H1 (cell line): ENCODE results near the gene KRTAP5-4. TPM values are rescaled to one million over a fixed set of nuclear protein-coding genes. Genes with fewer than 3 reads are reported as not detected.
A peak's percentile ranks its signal among the peaks of the same experiment; 100 is the strongest.

Source experiments
- CTCF ChIA-PET: fragments of 300-600 bp; sonication (Branson Sonifier 250); formaldehyde crosslinking; loops from one replicate; lab custom pipeline; 2021; ENCODE audit not compliant: partially characterized antibody; lab: Charles Lee
- POLR2A ChIA-PET: fragments of 300-600 bp; sonication (Branson Sonifier 250); formaldehyde crosslinking; loops from one replicate; lab custom pipeline; 2021; ENCODE audit warnings: inconsistent platforms; ENCODE audit not compliant: partially characterized antibody; lab: Charles Lee
- DNase-seq, 2 experiments: peaks; one replicate each; pipeline versions ENCODE4 v3.0.0 to v3.0.0-alpha.2; 2010 to 2022; ENCODE audit warnings: low spot score in 2 of 2, low read depth in 1 of 2, mixed read lengths in 1 of 2
- FAIRE-seq: peaks from 2 replicates; lab custom pipeline; 2011; peaks lifted over from hg19 to GRCh38; lab: Jason Lieb, UNC
- H2AFZ ChIP-seq: 2 replicates; pipeline ENCODE4 v1.8.1; 2012; ENCODE audit warnings: low read length, inconsistent platforms
- H2AK5ac ChIP-seq: 2 replicates; pipeline ENCODE4 v1.6.1; 2013; ENCODE audit warnings: low read depth, low read length
- H2BK120ac ChIP-seq: replicated peaks from 2 replicates; pipeline ENCODE3; 2013; ENCODE audit warnings: low read depth, low read length, inconsistent platforms
- H2BK12ac ChIP-seq: 2 replicates; pipeline ENCODE4 v1.6.1; 2013; ENCODE audit warnings: low read depth, low read length
- H2BK15ac ChIP-seq: 2 replicates; pipeline ENCODE4 v1.6.1; 2013; ENCODE audit warnings: low read length
- H2BK20ac ChIP-seq: 2 replicates; pipeline ENCODE4 v1.6.1; 2013; ENCODE audit warnings: low read length
- H2BK5ac ChIP-seq: 2 replicates; pipeline ENCODE4 v1.6.1; 2013; ENCODE audit warnings: low read depth, low read length
- H3K14ac ChIP-seq: 2 replicates; pipeline ENCODE4 v1.6.1; 2013; ENCODE audit warnings: inconsistent platforms; ENCODE audit not compliant: insufficient read length
- H3K18ac ChIP-seq: 2 replicates; pipeline ENCODE4 v1.6.1; 2013; ENCODE audit warnings: low read length; ENCODE audit errors: extremely low read depth
- H3K23ac ChIP-seq: 2 replicates; pipeline ENCODE4 v1.6.1; 2013; ENCODE audit warnings: inconsistent platforms; ENCODE audit not compliant: insufficient read length
- H3K23me2 ChIP-seq: 2 replicates; pipeline ENCODE4 v1.6.1; 2013; ENCODE audit warnings: low read depth, low read length
- H3K27ac ChIP-seq: 2 replicates; pipeline ENCODE4 v1.6.1; 2011; ENCODE audit warnings: low read depth, low read length, inconsistent platforms
- H3K27me3 ChIP-seq, 4 experiments: replicated peaks in 1 of 4; 1 replicate in 1 of 4; 2 replicates in 3 of 4; pipeline versions ENCODE4 v1.6.1 to v1.8.1; 2011 to 2013; ENCODE audit warnings: low read length in 3 of 4, mild to moderate bottlenecking in 3 of 4, inconsistent platforms in 2 of 4, mixed read lengths in 2 of 4, moderate library complexity in 1 of 4; ENCODE audit not compliant: control insufficient read depth in 3 of 4, insufficient read depth in 3 of 4; ENCODE audit errors: extremely low read depth in 1 of 4
- H3K36me3 ChIP-seq, 4 experiments: 2 replicates each; pipeline versions ENCODE4 v1.6.1 to v1.8.1; 2011 to 2013; ENCODE audit warnings: mild to moderate bottlenecking in 4 of 4, low read length in 3 of 4, moderate library complexity in 2 of 4, control low read depth in 1 of 4, inconsistent platforms in 1 of 4; ENCODE audit not compliant: insufficient read depth in 4 of 4, control insufficient read depth in 2 of 4
- H3K4ac ChIP-seq: replicated peaks from 2 replicates; pipeline ENCODE3; 2013; ENCODE audit warnings: low read length, low read depth, mixed read lengths, inconsistent platforms; ENCODE audit not compliant: insufficient read length
- H3K4me1 ChIP-seq, 4 experiments: replicated peaks in 1 of 4; 1 replicate in 1 of 4; 2 replicates in 3 of 4; pipeline versions ENCODE4 v1.6.1 to v1.8.1; 2011 to 2013; ENCODE audit warnings: low read length in 3 of 4, inconsistent platforms in 2 of 4, mixed read lengths in 1 of 4; ENCODE audit not compliant: insufficient read depth in 4 of 4, control insufficient read depth in 3 of 4
- H3K4me2 ChIP-seq, 2 experiments: 2 replicates each; pipeline versions ENCODE4 v1.6.1 to v1.8.1; 2011 to 2013; ENCODE audit warnings: low read depth in 2 of 2, low read length in 2 of 2, control low read depth in 1 of 2, inconsistent platforms in 1 of 2, mild to moderate bottlenecking in 1 of 2; ENCODE audit not compliant: insufficient read depth in 1 of 2
- H3K4me3 ChIP-seq, 4 experiments: fragments of 200-600, 300-600 bp in 1 of 4; sonication (generic), shearing (Covaris generic), sonication (Bioruptor Twin) in 1 of 4; 2 replicates each; pipeline versions ENCODE4 v1.5.1 to v1.8.1; 2011 to 2016; ENCODE audit warnings: low read length in 4 of 4, low read depth in 3 of 4, control low read depth in 2 of 4, inconsistent platforms in 2 of 4, mild to moderate bottlenecking in 2 of 4, mixed read lengths in 1 of 4, moderate library complexity in 1 of 4; ENCODE audit not compliant: insufficient read depth in 2 of 4; ENCODE audit errors: extremely low read depth in 1 of 4
- H3K56ac ChIP-seq: replicated peaks from 2 replicates; pipeline ENCODE3; 2013; ENCODE audit warnings: low read depth, mild to moderate bottlenecking, mixed read lengths, low read length, inconsistent platforms; ENCODE audit not compliant: insufficient read length
- H3K79me1 ChIP-seq: 2 replicates; pipeline ENCODE4 v1.6.1; 2013; ENCODE audit warnings: low read depth, low read length, control low read depth
- H3K79me2 ChIP-seq, 2 experiments: 2 replicates each; pipeline versions ENCODE4 v1.6.1 to v1.8.1; 2012 to 2013; ENCODE audit warnings: low read length in 2 of 2, mild to moderate bottlenecking in 2 of 2, inconsistent platforms in 1 of 2; ENCODE audit not compliant: insufficient read depth in 2 of 2, control insufficient read depth in 1 of 2
- H3K9ac ChIP-seq, 4 experiments: replicated peaks in 1 of 4; 1 replicate in 1 of 4; 2 replicates in 3 of 4; pipeline versions ENCODE4 v1.6.1 to v1.8.1; 2011 to 2013; ENCODE audit warnings: low read depth in 3 of 4, low read length in 3 of 4, control low read depth in 2 of 4, mild to moderate bottlenecking in 2 of 4, moderate library complexity in 2 of 4, inconsistent platforms in 1 of 4; ENCODE audit errors: extremely low read depth in 1 of 4
- H3K9me3 ChIP-seq, 2 experiments: 2 replicates each; pipeline versions ENCODE4 v1.6.1 to v1.8.1; 2012 to 2013; ENCODE audit warnings: mild to moderate bottlenecking in 2 of 2, moderate library complexity in 2 of 2, control low read depth in 1 of 2, inconsistent platforms in 1 of 2, low read depth in 1 of 2, low read length in 1 of 2, mixed read lengths in 1 of 2; ENCODE audit not compliant: insufficient read depth in 2 of 2
- H4K20me1 ChIP-seq, 2 experiments: replicated peaks in 1 of 2; 2 replicates each; pipeline versions ENCODE3 to v1.8.1; 2011 to 2013; ENCODE audit warnings: inconsistent platforms in 2 of 2, low read length in 2 of 2, mild to moderate bottlenecking in 1 of 2; ENCODE audit not compliant: insufficient read depth in 2 of 2, control insufficient read depth in 1 of 2
- H4K5ac ChIP-seq: 2 replicates; pipeline ENCODE4 v1.6.1; 2013; ENCODE audit warnings: low read length, low read depth, mixed read lengths, inconsistent platforms; ENCODE audit not compliant: insufficient read length
- H4K8ac ChIP-seq: 2 replicates; pipeline ENCODE4 v1.8.0; 2013; ENCODE audit warnings: mild to moderate bottlenecking, moderate library complexity, low read length, inconsistent platforms; ENCODE audit not compliant: insufficient read depth; ENCODE audit errors: extremely low read depth
- H4K91ac ChIP-seq: replicated peaks from 2 replicates; pipeline ENCODE3; 2013; ENCODE audit warnings: low read length, mixed read lengths, inconsistent platforms; ENCODE audit not compliant: insufficient read length
- GTF2F1 ChIP-seq: IDR thresholded peaks from 2 replicates; pipeline ENCODE4 v1.6.1; 2012; ENCODE audit warnings: low read depth, low read length, improper control_type of control experiment, borderline replicate concordance
- WGBS, 2 experiments: shearing (Covaris generic) in 1 of 2; methylation state at CpG; one replicate each; pipeline versions ENCODE4 v1.1.6 to v1.1.7; 2013 to 2015; ENCODE audit warnings: low lambda C conversion rate in 2 of 2, mixed read lengths in 2 of 2, inconsistent platforms in 1 of 2, low coverage in 1 of 2, missing lambda C conversion rate in 1 of 2; ENCODE audit not compliant: insufficient replicate concordance in 2 of 2, insufficient coverage in 1 of 2, insufficient read length in 1 of 2; ENCODE audit errors: extremely low coverage in 1 of 2, missing lambda C conversion rate in 1 of 2; 5-methylcytosine and 5-hydroxymethylcytosine counted together
- polyA plus RNA-seq, 7 experiments: library from polyadenylated mRNA; depleted of rRNA in 3 of 7; stranded (reverse) in 5 of 7; unstranded in 2 of 7; fragments of >200 nt in 5 of 7; fragments of 200-250 nt in 2 of 7; gene quantifications; 1 replicate in 5 of 7; 2 replicates in 1 of 7; 4 replicates in 1 of 7; pipeline versions ENCODE4 v1.2.1 to v1.2.3, GENCODE V29; 2011 to 2013; ENCODE audit warnings: missing spikeins in 2 of 7, mixed read lengths in 2 of 7
- total RNA-seq: library from RNA; stranded (reverse); fragmentation: NEBNext Ultra II Directional; extraction: Animal tissue kit (Norgen Biotek cat#: 25700); gene quantifications from 2 replicates; pipeline ENCODE4 v1.2.1, GENCODE V29; 2021
- TF ChIP-seq, protein P1 (sequence below): IDR thresholded peaks from 2 replicates; pipeline ENCODE4 v1.6.1; 2012; ENCODE audit warnings: inconsistent platforms
- TF ChIP-seq, protein P2 (sequence below): IDR thresholded peaks from 2 replicates; pipeline ENCODE4 v1.6.1; 2012; ENCODE audit warnings: inconsistent platforms

KRTAP5-4 gene
- total and polyA plus RNA-seq, 2 of the 8 experiments (the other 6 are each of a cell fraction or from before 2014, with no cell fraction given), result not detected

DNA sequence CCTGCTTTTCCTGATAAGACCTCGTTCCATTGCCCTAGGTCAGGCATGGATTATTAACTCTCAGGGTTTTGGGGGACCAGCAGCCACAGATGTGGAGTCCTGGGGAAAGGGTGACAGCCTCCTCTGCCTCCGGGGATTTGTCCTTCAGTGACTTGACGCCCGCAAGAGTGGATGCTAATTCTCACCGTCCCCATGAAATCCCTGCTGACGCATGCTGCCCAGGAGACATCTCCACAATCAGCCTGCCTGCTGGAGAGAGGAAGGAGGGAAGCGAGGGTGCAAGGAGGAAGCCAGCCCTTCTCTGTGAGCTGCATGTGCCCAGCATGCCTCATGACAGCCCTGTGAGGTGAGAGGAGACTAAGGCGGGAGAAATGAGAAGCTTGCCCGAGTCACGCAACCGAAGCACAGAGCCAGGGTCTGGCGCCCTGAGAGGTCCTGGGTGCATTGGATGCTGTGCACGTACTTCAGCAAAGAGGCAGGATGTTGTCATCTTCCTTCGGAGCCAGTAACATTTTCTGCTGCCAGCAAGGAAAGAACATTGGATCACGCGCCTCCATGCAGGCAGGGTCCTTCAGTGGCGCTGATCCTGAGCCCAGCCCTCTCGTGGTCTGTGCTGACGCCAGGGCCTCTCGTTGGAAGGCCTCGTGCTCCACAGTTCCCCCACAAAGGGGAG, 47.7 kb upstream of the KRTAP5-4 start:
- H3K23me2 ChIP-seq, result peaks cover 6% of the 10 kb centered on the region; the same call in 1 of the 2 replicates
- H3K4me1 ChIP-seq, result no peaks in the 10 kb centered on the region; a peak in 1 of 7 replicates
- no peak overlapping the region for H3K4ac ChIP-seq
- no peak for FAIRE-seq
- no peak overlapping the region for H3K18ac ChIP-seq
- no peak overlapping the region for H3K4me2 ChIP-seq
- no peak overlapping the region for H2BK12ac ChIP-seq
- CTCF ChIA-PET, result interaction anchor here (1.1 kb wide), 1 partner anchor 17 kb away, joined by 4 read pairs; no protein-coding TSS in a partner anchor
- H2AFZ ChIP-seq, result no peak overlapping the region
- H3K27ac ChIP-seq, result no peak overlapping the region
- H2AK5ac ChIP-seq, result no peak overlapping the region
- H3K79me1 ChIP-seq, result no peaks in the 10 kb centered on the region
- H4K5ac ChIP-seq, result no peak overlapping the region
- H3K4me3 ChIP-seq, result no peak overlapping the region
- WGBS, 2 experiments, result 90% methylated on average over 21 of the region's 21 CpGs; no CpG with 5 or more reads in 1 of the 2 experiments
- no peak overlapping the region for H2BK20ac ChIP-seq
- peaks cover 0 to 4% (median 0%) of the 10 kb centered on the region in 4 experiments; a peak in 3 of 7 replicates for H3K27me3 ChIP-seq
- no peak for DNase-seq
- no peak overlapping the region; the same call in 1 of the 2 replicates for H4K8ac ChIP-seq
- H4K91ac ChIP-seq, result no peak overlapping the region
- no peak overlapping the region for H2BK15ac ChIP-seq
- H3K36me3 ChIP-seq, result no peaks in the 10 kb centered on the region
- no peak for TF ChIP-seq GTF2F1
- TF ChIP-seq, protein P1, sequence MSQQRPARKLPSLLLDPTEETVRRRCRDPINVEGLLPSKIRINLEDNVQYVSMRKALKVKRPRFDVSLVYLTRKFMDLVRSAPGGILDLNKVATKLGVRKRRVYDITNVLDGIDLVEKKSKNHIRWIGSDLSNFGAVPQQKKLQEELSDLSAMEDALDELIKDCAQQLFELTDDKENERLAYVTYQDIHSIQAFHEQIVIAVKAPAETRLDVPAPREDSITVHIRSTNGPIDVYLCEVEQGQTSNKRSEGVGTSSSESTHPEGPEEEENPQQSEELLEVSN, result peak; percentile 94
- TF ChIP-seq, protein P2, sequence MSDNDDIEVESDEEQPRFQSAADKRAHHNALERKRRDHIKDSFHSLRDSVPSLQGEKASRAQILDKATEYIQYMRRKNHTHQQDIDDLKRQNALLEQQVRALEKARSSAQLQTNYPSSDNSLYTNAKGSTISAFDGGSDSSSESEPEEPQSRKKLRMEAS, result peak; percentile 80
- H3K56ac ChIP-seq, result no peak overlapping the region
- no peak overlapping the region for H3K23ac ChIP-seq
- H3K9ac ChIP-seq, result no peak overlapping the region
- no peak overlapping the region for H3K14ac ChIP-seq
- no peaks in the 10 kb centered on the region for H3K9me3 ChIP-seq
- no peaks in the 10 kb centered on the region for H3K79me2 ChIP-seq
- POLR2A ChIA-PET, result no interaction called here
- no peak overlapping the region for H2BK5ac ChIP-seq
- H2BK120ac ChIP-seq, result no peak overlapping the region
- H4K20me1 ChIP-seq, result peaks cover 0 to 2% of the 10 kb centered on the region in 2 experiments
